ENCODE results near the gene ZNF830. TPM values are rescaled to one million over a fixed set of nuclear protein-coding genes. Genes with fewer than 3 reads are reported as not detected.

ZNF830 gene
- total and polyA plus RNA-seq, 2 of the 13 experiments (the other 11 are each of a cell fraction or from before 2014, with no cell fraction given), result 6.1 to 19.0 TPM

- TF ChIP-seq AKNA (CRISPR knock-in tag; IDR thresholded peaks at IDR 0.05; ENCODE audit: borderline replicate concordance) (no peak), ZBTB44 (CRISPR knock-in tag; IDR thresholded peaks at IDR 0.05) (no peak), ZNF280B (CRISPR knock-in tag; IDR thresholded peaks at IDR 0.05; ENCODE audit: borderline replicate concordance) (no peak), ZFY (CRISPR knock-in tag; IDR thresholded peaks at IDR 0.05) (no peak), ZNF564 (CRISPR knock-in tag; IDR thresholded peaks at IDR 0.05) (no peak), SRY (CRISPR knock-in tag; IDR thresholded peaks at IDR 0.05) (no peak), FOXM1 (CRISPR knock-in tag; IDR thresholded peaks at IDR 0.05) (no peak)
Observed at GRCh38 chr17:34920676-34921075, 40.7 kb upstream of the ZNF830 start (continued).
